Prostate gland (tissue), 2 donors: Measurements from ENCODE around the gene ZBTB45. TPM values are rescaled to one million over a fixed set of nuclear protein-coding genes. Genes with fewer than 3 reads are reported as not detected.
"Not testable (repeated sequence)": the region's sequence is repeated elsewhere in the genome, so short reads cannot be mapped to it uniquely, and the experiment has no call there.

ENCODE experiments used
- DNase-seq: peaks from one replicate; pipeline ENCODE4 v3.0.0-alpha.2; 2019; ENCODE audit warnings: low spot score
- H3K27ac ChIP-seq, 2 donors: fragments of 200-600 bp; sonication (generic); 2 replicates each; pipeline ENCODE4 v1.5.1; 2017 to 2019
- H3K27me3 ChIP-seq: fragments of 200-600 bp; sonication (generic); replicated peaks from 2 replicates; pipeline ENCODE4 v1.5.1; 2019; ENCODE audit not compliant: insufficient read depth
- H3K36me3 ChIP-seq, 2 donors: fragments of 200-600 bp; sonication (generic); 1 replicate in 1 of 2; 2 replicates in 1 of 2; pipeline versions ENCODE4 v1.5.1 to v1.8.1; 2017 to 2019
- H3K4me1 ChIP-seq: fragments of 200-600 bp; sonication (generic); replicated peaks from 2 replicates; pipeline ENCODE4 v1.5.1; 2019
- H3K4me3 ChIP-seq, 2 donors: fragments of 200-600 bp; sonication (generic); 2 replicates each; pipeline ENCODE4 v1.5.1; 2017 to 2019
- H3K9me3 ChIP-seq: fragments of 200-600 bp; sonication (generic); 2 replicates; pipeline ENCODE4 v1.5.1; 2017
- POLR2A ChIP-seq: fragments of 450-650 bp; IDR thresholded peaks from one replicate; pipeline ENCODE4 v1.6.1; 2016; ENCODE audit warnings: antibody characterized with exemption, mild to moderate bottlenecking
- POLR2AphosphoS5 ChIP-seq: sonication (generic); formaldehyde crosslinking; IDR thresholded peaks from one replicate; pipeline ENCODE4 v1.6.1; 2017; ENCODE audit warnings: antibody characterized with exemption
- WGBS: methylation state at CpG from one replicate; pipeline ENCODE4 v1.1.5; 2018; 5-methylcytosine and 5-hydroxymethylcytosine counted together
- intact Hi-C: fragments of 100-400 bp; cut with DNase I; formaldehyde crosslinking; loops from one replicate; pipeline ENCODE4 v1.14.2; 2022
- total RNA-seq, 2 donors: library from RNA; depleted of rRNA; stranded (reverse); fragments of >200 nt; gene quantifications; one replicate each; pipeline ENCODE4 v1.1.0, GENCODE V29; 2016
- TF ChIP-seq, protein P1 (sequence below), 4 experiments: fragments of 200-600 bp in 2 of 4; fragments of 450-650 bp in 2 of 4; sonication (generic) in 2 of 4; IDR thresholded peaks; 1 replicate in 3 of 4; 2 replicates in 1 of 4; pipeline ENCODE4 v1.5.1; 2016 to 2019; ENCODE audit warnings: antibody characterized with exemption in 4 of 4, mild to moderate bottlenecking in 2 of 4, moderate library complexity in 2 of 4

The ZBTB45 gene
- total RNA-seq, 2 donors from 2014 or later = 22.0 to 24.0 TPM

- 92% methylated on average over 14 of the region's 14 CpGs for WGBS
- intact Hi-C loops = no loop called here
- no peak for TF ChIP-seq POLR2A
- TF ChIP-seq, protein P1, sequence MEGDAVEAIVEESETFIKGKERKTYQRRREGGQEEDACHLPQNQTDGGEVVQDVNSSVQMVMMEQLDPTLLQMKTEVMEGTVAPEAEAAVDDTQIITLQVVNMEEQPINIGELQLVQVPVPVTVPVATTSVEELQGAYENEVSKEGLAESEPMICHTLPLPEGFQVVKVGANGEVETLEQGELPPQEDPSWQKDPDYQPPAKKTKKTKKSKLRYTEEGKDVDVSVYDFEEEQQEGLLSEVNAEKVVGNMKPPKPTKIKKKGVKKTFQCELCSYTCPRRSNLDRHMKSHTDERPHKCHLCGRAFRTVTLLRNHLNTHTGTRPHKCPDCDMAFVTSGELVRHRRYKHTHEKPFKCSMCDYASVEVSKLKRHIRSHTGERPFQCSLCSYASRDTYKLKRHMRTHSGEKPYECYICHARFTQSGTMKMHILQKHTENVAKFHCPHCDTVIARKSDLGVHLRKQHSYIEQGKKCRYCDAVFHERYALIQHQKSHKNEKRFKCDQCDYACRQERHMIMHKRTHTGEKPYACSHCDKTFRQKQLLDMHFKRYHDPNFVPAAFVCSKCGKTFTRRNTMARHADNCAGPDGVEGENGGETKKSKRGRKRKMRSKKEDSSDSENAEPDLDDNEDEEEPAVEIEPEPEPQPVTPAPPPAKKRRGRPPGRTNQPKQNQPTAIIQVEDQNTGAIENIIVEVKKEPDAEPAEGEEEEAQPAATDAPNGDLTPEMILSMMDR (IDR thresholded peaks at IDR 0.05) = no peak
- no peak for TF ChIP-seq POLR2AphosphoS5
These were observed 27.3 kb downstream of the ZBTB45 start for GRCh38 chr19:58492265-58492664.

DNA sequence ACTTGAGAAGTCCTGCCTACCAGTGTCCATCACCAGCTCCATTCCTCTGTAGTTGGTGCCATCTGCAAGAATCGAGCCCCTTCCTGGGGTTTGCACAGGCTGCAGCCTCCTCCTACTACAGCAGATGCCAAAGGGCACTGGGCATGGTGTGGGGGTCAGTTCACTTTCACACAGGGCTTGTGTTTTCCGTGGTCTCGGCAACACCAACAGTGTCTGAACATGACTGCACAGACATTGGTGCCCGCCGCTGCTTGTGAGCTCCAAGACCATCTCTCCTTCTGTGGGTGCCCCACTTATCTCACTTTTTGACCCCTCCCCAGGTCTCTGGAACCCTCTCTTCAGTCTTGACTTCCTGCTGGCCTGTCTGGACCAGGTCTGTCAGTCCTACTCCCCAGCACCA lies 28.2 kb downstream of the ZBTB45 start:
- Histone ChIP-seq H3K4me1 (no peaks in the 10 kb centered on the region), H3K9me3 (no peaks in the 10 kb centered on the region), H3K27me3 (no peaks in the 10 kb centered on the region), H3K36me3 (no peaks in the 10 kb centered on the region), H3K4me3 (no peak overlapping the region), H3K27ac (no peak overlapping the region)
- intact Hi-C loops = no loop called here
- WGBS = 83% methylated on average over 5 of the region's 5 CpGs
- DNase-seq = no peak
- TF ChIP-seq POLR2A = no peak

More at GRCh38 chr19:58492265-58492664, 27.3 kb downstream of the ZBTB45 start:
- Histone ChIP-seq H3K27me3 (no peaks in the 10 kb centered on the region), H3K9me3 (no peaks in the 10 kb centered on the region), H3K36me3 (no peaks in the 10 kb centered on the region), H3K27ac (no peak overlapping the region), H3K4me1 (no peaks in the 10 kb centered on the region), H3K4me3 (no peak overlapping the region)
- no peak for DNase-seq

GRCh38 chr19:58484349-58484748 lies 35.3 kb downstream of the ZBTB45 start:
- H3K27ac ChIP-seq, H3K27me3 ChIP-seq, H3K4me3 ChIP-seq, DNase-seq, H3K36me3 ChIP-seq, H3K9me3 ChIP-seq, intact Hi-C loops, H3K4me1 ChIP-seq: not testable (repeated sequence)
- WGBS = 91% methylated on average over 5 of the region's 5 CpGs

DNA sequence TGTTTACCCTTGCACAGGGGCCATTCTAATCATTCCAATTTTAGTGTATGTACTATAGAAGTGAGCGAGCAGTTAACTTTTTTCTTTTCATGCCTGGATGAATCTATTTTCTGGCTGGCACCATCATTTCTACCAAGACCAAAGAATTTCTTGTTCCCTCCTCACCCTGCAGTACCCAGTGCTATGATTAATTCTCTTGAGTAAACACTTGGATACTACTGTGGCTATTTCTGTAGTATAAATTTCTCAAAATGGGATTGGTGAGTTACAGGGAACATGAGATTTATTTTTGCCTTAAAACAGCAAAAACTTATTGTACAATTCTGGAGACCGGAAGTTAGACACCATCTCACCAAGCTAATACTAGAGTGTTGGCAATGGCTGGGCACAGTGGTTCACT lies 35.8 kb downstream of the ZBTB45 start:
- TF ChIP-seq POLR2AphosphoS5 (no peak), POLR2A (no peak)
- Histone ChIP-seq H3K27ac (no peak overlapping the region), H3K36me3 (no peaks in the 10 kb centered on the region), H3K4me1 (no peaks in the 10 kb centered on the region), H3K9me3 (no peaks in the 10 kb centered on the region), H3K4me3 (no peak overlapping the region), H3K27me3 (no peaks in the 10 kb centered on the region)
- no peak for DNase-seq
- intact Hi-C loops = no loop called here
- WGBS = 82% methylated on average over 2 of the region's 2 CpGs

GRCh38 chr19:58482372-58482771 lies 37.2 kb downstream of the ZBTB45 start:
- WGBS = 81% methylated on average over 7 of the region's 7 CpGs

GRCh38 chr19:58480831-58481230 lies 38.8 kb downstream of the ZBTB45 start:
- no peak for DNase-seq
- Histone ChIP-seq H3K4me1 (peaks cover 11% of the 10 kb centered on the region), H3K4me3 (no peak overlapping the region), H3K9me3 (no peaks in the 10 kb centered on the region), H3K27ac (no peak overlapping the region), H3K27me3 (no peaks in the 10 kb centered on the region), H3K36me3 (no peaks in the 10 kb centered on the region)
- WGBS = 76% methylated on average over 2 of the region's 2 CpGs
- intact Hi-C loops = no loop called here
- TF ChIP-seq, protein P1 (IDR thresholded peaks at IDR 0.05) = no peak
- TF ChIP-seq POLR2A (no peak), POLR2AphosphoS5 (no peak)

More at GRCh38 chr19:58482372-58482771, 37.2 kb downstream of the ZBTB45 start:
- H3K27me3 ChIP-seq = no peaks in the 10 kb centered on the region
- no peaks in the 10 kb centered on the region for H3K9me3 ChIP-seq
- TF ChIP-seq, protein P1 (IDR thresholded peaks at IDR 0.05) = no peak
- TF ChIP-seq POLR2AphosphoS5 = no peak
- no peaks in the 10 kb centered on the region for H3K36me3 ChIP-seq
- no peak overlapping the region for H3K4me3 ChIP-seq
- DNase-seq = no peak
- H3K27ac ChIP-seq = no peak overlapping the region
- H3K4me1 ChIP-seq = peaks cover 3% of the 10 kb centered on the region
- intact Hi-C loops = no loop called here
